H1 (cell line): ENCODE results near the gene MALSU1. TPM values are rescaled to one million over a fixed set of nuclear protein-coding genes. Genes with fewer than 3 reads are reported as not detected.

Source experiments
- CTCF ChIA-PET: fragments of 300-600 bp; sonication (Branson Sonifier 250); formaldehyde crosslinking; loops from one replicate; lab custom pipeline; 2021; ENCODE audit not compliant: partially characterized antibody; lab: Charles Lee
- POLR2A ChIA-PET: fragments of 300-600 bp; sonication (Branson Sonifier 250); formaldehyde crosslinking; loops from one replicate; lab custom pipeline; 2021; ENCODE audit warnings: inconsistent platforms; ENCODE audit not compliant: partially characterized antibody; lab: Charles Lee
- DNase-seq, 2 experiments: peaks; one replicate each; pipeline versions ENCODE4 v3.0.0 to v3.0.0-alpha.2; 2010 to 2022; ENCODE audit warnings: low spot score in 2 of 2, low read depth in 1 of 2, mixed read lengths in 1 of 2
- FAIRE-seq: peaks from 2 replicates; lab custom pipeline; 2011; peaks lifted over from hg19 to GRCh38; lab: Jason Lieb, UNC
- H2AFZ ChIP-seq: 2 replicates; pipeline ENCODE4 v1.8.1; 2012; ENCODE audit warnings: low read length, inconsistent platforms
- H2AK5ac ChIP-seq: 2 replicates; pipeline ENCODE4 v1.6.1; 2013; ENCODE audit warnings: low read depth, low read length
- H2BK120ac ChIP-seq: replicated peaks from 2 replicates; pipeline ENCODE3; 2013; ENCODE audit warnings: low read depth, low read length, inconsistent platforms
- H2BK12ac ChIP-seq: 2 replicates; pipeline ENCODE4 v1.6.1; 2013; ENCODE audit warnings: low read depth, low read length
- H2BK15ac ChIP-seq: 2 replicates; pipeline ENCODE4 v1.6.1; 2013; ENCODE audit warnings: low read length
- H2BK20ac ChIP-seq: 2 replicates; pipeline ENCODE4 v1.6.1; 2013; ENCODE audit warnings: low read length
- H2BK5ac ChIP-seq: 2 replicates; pipeline ENCODE4 v1.6.1; 2013; ENCODE audit warnings: low read depth, low read length
- H3K14ac ChIP-seq: 2 replicates; pipeline ENCODE4 v1.6.1; 2013; ENCODE audit warnings: inconsistent platforms; ENCODE audit not compliant: insufficient read length
- H3K18ac ChIP-seq: 2 replicates; pipeline ENCODE4 v1.6.1; 2013; ENCODE audit warnings: low read length; ENCODE audit errors: extremely low read depth
- H3K23ac ChIP-seq: 2 replicates; pipeline ENCODE4 v1.6.1; 2013; ENCODE audit warnings: inconsistent platforms; ENCODE audit not compliant: insufficient read length
- H3K23me2 ChIP-seq: 2 replicates; pipeline ENCODE4 v1.6.1; 2013; ENCODE audit warnings: low read depth, low read length
- H3K27ac ChIP-seq: 2 replicates; pipeline ENCODE4 v1.6.1; 2011; ENCODE audit warnings: low read depth, low read length, inconsistent platforms
- H3K27me3 ChIP-seq, 4 experiments: replicated peaks in 1 of 4; 1 replicate in 1 of 4; 2 replicates in 3 of 4; pipeline versions ENCODE4 v1.6.1 to v1.8.1; 2011 to 2013; ENCODE audit warnings: low read length in 3 of 4, mild to moderate bottlenecking in 3 of 4, inconsistent platforms in 2 of 4, mixed read lengths in 2 of 4, moderate library complexity in 1 of 4; ENCODE audit not compliant: control insufficient read depth in 3 of 4, insufficient read depth in 3 of 4; ENCODE audit errors: extremely low read depth in 1 of 4
- H3K36me3 ChIP-seq, 4 experiments: 2 replicates each; pipeline versions ENCODE4 v1.6.1 to v1.8.1; 2011 to 2013; ENCODE audit warnings: mild to moderate bottlenecking in 4 of 4, low read length in 3 of 4, moderate library complexity in 2 of 4, control low read depth in 1 of 4, inconsistent platforms in 1 of 4; ENCODE audit not compliant: insufficient read depth in 4 of 4, control insufficient read depth in 2 of 4
- H3K4ac ChIP-seq: replicated peaks from 2 replicates; pipeline ENCODE3; 2013; ENCODE audit warnings: low read length, low read depth, mixed read lengths, inconsistent platforms; ENCODE audit not compliant: insufficient read length
- H3K4me1 ChIP-seq, 4 experiments: replicated peaks in 1 of 4; 1 replicate in 1 of 4; 2 replicates in 3 of 4; pipeline versions ENCODE4 v1.6.1 to v1.8.1; 2011 to 2013; ENCODE audit warnings: low read length in 3 of 4, inconsistent platforms in 2 of 4, mixed read lengths in 1 of 4; ENCODE audit not compliant: insufficient read depth in 4 of 4, control insufficient read depth in 3 of 4
- H3K4me2 ChIP-seq, 2 experiments: 2 replicates each; pipeline versions ENCODE4 v1.6.1 to v1.8.1; 2011 to 2013; ENCODE audit warnings: low read depth in 2 of 2, low read length in 2 of 2, control low read depth in 1 of 2, inconsistent platforms in 1 of 2, mild to moderate bottlenecking in 1 of 2; ENCODE audit not compliant: insufficient read depth in 1 of 2
- H3K4me3 ChIP-seq, 4 experiments: fragments of 200-600, 300-600 bp in 1 of 4; sonication (generic), shearing (Covaris generic), sonication (Bioruptor Twin) in 1 of 4; 2 replicates each; pipeline versions ENCODE4 v1.5.1 to v1.8.1; 2011 to 2016; ENCODE audit warnings: low read length in 4 of 4, low read depth in 3 of 4, control low read depth in 2 of 4, inconsistent platforms in 2 of 4, mild to moderate bottlenecking in 2 of 4, mixed read lengths in 1 of 4, moderate library complexity in 1 of 4; ENCODE audit not compliant: insufficient read depth in 2 of 4; ENCODE audit errors: extremely low read depth in 1 of 4
- H3K56ac ChIP-seq: replicated peaks from 2 replicates; pipeline ENCODE3; 2013; ENCODE audit warnings: low read depth, mild to moderate bottlenecking, mixed read lengths, low read length, inconsistent platforms; ENCODE audit not compliant: insufficient read length
- H3K79me1 ChIP-seq: 2 replicates; pipeline ENCODE4 v1.6.1; 2013; ENCODE audit warnings: low read depth, low read length, control low read depth
- H3K79me2 ChIP-seq, 2 experiments: 2 replicates each; pipeline versions ENCODE4 v1.6.1 to v1.8.1; 2012 to 2013; ENCODE audit warnings: low read length in 2 of 2, mild to moderate bottlenecking in 2 of 2, inconsistent platforms in 1 of 2; ENCODE audit not compliant: insufficient read depth in 2 of 2, control insufficient read depth in 1 of 2
- H3K9ac ChIP-seq, 4 experiments: replicated peaks in 1 of 4; 1 replicate in 1 of 4; 2 replicates in 3 of 4; pipeline versions ENCODE4 v1.6.1 to v1.8.1; 2011 to 2013; ENCODE audit warnings: low read depth in 3 of 4, low read length in 3 of 4, control low read depth in 2 of 4, mild to moderate bottlenecking in 2 of 4, moderate library complexity in 2 of 4, inconsistent platforms in 1 of 4; ENCODE audit errors: extremely low read depth in 1 of 4
- H3K9me3 ChIP-seq, 2 experiments: 2 replicates each; pipeline versions ENCODE4 v1.6.1 to v1.8.1; 2012 to 2013; ENCODE audit warnings: mild to moderate bottlenecking in 2 of 2, moderate library complexity in 2 of 2, control low read depth in 1 of 2, inconsistent platforms in 1 of 2, low read depth in 1 of 2, low read length in 1 of 2, mixed read lengths in 1 of 2; ENCODE audit not compliant: insufficient read depth in 2 of 2
- H4K20me1 ChIP-seq, 2 experiments: replicated peaks in 1 of 2; 2 replicates each; pipeline versions ENCODE3 to v1.8.1; 2011 to 2013; ENCODE audit warnings: inconsistent platforms in 2 of 2, low read length in 2 of 2, mild to moderate bottlenecking in 1 of 2; ENCODE audit not compliant: insufficient read depth in 2 of 2, control insufficient read depth in 1 of 2
- H4K5ac ChIP-seq: 2 replicates; pipeline ENCODE4 v1.6.1; 2013; ENCODE audit warnings: low read length, low read depth, mixed read lengths, inconsistent platforms; ENCODE audit not compliant: insufficient read length
- H4K8ac ChIP-seq: 2 replicates; pipeline ENCODE4 v1.8.0; 2013; ENCODE audit warnings: mild to moderate bottlenecking, moderate library complexity, low read length, inconsistent platforms; ENCODE audit not compliant: insufficient read depth; ENCODE audit errors: extremely low read depth
- H4K91ac ChIP-seq: replicated peaks from 2 replicates; pipeline ENCODE3; 2013; ENCODE audit warnings: low read length, mixed read lengths, inconsistent platforms; ENCODE audit not compliant: insufficient read length
- SAP30 ChIP-seq: fragments of 300-600 bp; sonication (generic); IDR thresholded peaks from 2 replicates; pipeline ENCODE4 v1.7.1; 2012; ENCODE audit warnings: low read length, moderate library complexity, mild to moderate bottlenecking, inconsistent platforms; ENCODE audit not compliant: insufficient read depth, insufficient replicate concordance
- WGBS, 2 experiments: shearing (Covaris generic) in 1 of 2; methylation state at CpG; one replicate each; pipeline versions ENCODE4 v1.1.6 to v1.1.7; 2013 to 2015; ENCODE audit warnings: low lambda C conversion rate in 2 of 2, mixed read lengths in 2 of 2, inconsistent platforms in 1 of 2, low coverage in 1 of 2, missing lambda C conversion rate in 1 of 2; ENCODE audit not compliant: insufficient replicate concordance in 2 of 2, insufficient coverage in 1 of 2, insufficient read length in 1 of 2; ENCODE audit errors: extremely low coverage in 1 of 2, missing lambda C conversion rate in 1 of 2; 5-methylcytosine and 5-hydroxymethylcytosine counted together
- polyA plus RNA-seq, 7 experiments: library from polyadenylated mRNA; depleted of rRNA in 3 of 7; stranded (reverse) in 5 of 7; unstranded in 2 of 7; fragments of >200 nt in 5 of 7; fragments of 200-250 nt in 2 of 7; gene quantifications; 1 replicate in 5 of 7; 2 replicates in 1 of 7; 4 replicates in 1 of 7; pipeline versions ENCODE4 v1.2.1 to v1.2.3, GENCODE V29; 2011 to 2013; ENCODE audit warnings: missing spikeins in 2 of 7, mixed read lengths in 2 of 7
- total RNA-seq: library from RNA; stranded (reverse); fragmentation: NEBNext Ultra II Directional; extraction: Animal tissue kit (Norgen Biotek cat#: 25700); gene quantifications from 2 replicates; pipeline ENCODE4 v1.2.1, GENCODE V29; 2021

The MALSU1 gene
- total and polyA plus RNA-seq, 2 of the 8 experiments (the other 6 are each of a cell fraction or from before 2014, with no cell fraction given), result 73.5 to 84.0 TPM

- no peaks in the 10 kb centered on the region for H3K23me2 ChIP-seq
- 75% methylated on average over 2 of the region's 2 CpGs; no CpG with 5 or more reads in 1 of the 2 experiments for whole genome bisulfite sequencing, 2 experiments
- no peak for DNase-seq
- H3K4me1 ChIP-seq, result peaks cover 0 to 3% (median 0%) of the 10 kb centered on the region in 4 experiments; a peak in 2 of 7 replicates
- no peak overlapping the region for H2BK12ac ChIP-seq
- no peak overlapping the region for H3K9ac ChIP-seq
- H2BK5ac ChIP-seq, result no peak overlapping the region
- H4K91ac ChIP-seq, result no peak overlapping the region
- H3K9me3 ChIP-seq, result no peaks in the 10 kb centered on the region
- no peaks in the 10 kb centered on the region for H3K79me2 ChIP-seq
- H4K20me1 ChIP-seq, result no peaks in the 10 kb centered on the region
- H4K8ac ChIP-seq, result no peak overlapping the region
- H3K14ac ChIP-seq, result no peak overlapping the region
- H2AK5ac ChIP-seq, result no peak overlapping the region
- no peak overlapping the region for H3K18ac ChIP-seq
- H3K56ac ChIP-seq, result no peak overlapping the region
- no peak overlapping the region for H3K4me2 ChIP-seq
- FAIRE-seq, result no peak
- no peak overlapping the region for H2AFZ ChIP-seq
- no peak overlapping the region for H4K5ac ChIP-seq
- ChIA-PET CTCF (interaction anchor here (0.6 to 14.1 kb wide), 25 partner anchors 12 to 732 kb away, joined by 3 to 241 read pairs (median 3); partner anchors contain the start of gene GPNMB), POLR2A (interaction anchor here (0.7 to 1.7 kb wide), 4 partner anchors 9 to 259 kb away, joined by 3 to 7 read pairs (median 3); no protein-coding TSS in a partner anchor)
- H3K36me3 ChIP-seq, result no peaks in the 10 kb centered on the region
- H3K4me3 ChIP-seq, result no peak overlapping the region
- no peak overlapping the region for H2BK120ac ChIP-seq
- H3K79me1 ChIP-seq, result no peaks in the 10 kb centered on the region
- no peak overlapping the region for H3K4ac ChIP-seq
- H3K23ac ChIP-seq, result no peak overlapping the region
- no peak overlapping the region for H2BK20ac ChIP-seq
- H3K27ac ChIP-seq, result no peak overlapping the region
- H2BK15ac ChIP-seq, result no peak overlapping the region
- H3K27me3 ChIP-seq, result no peaks in the 10 kb centered on the region
- TF ChIP-seq SAP30, result no peak
These were observed 26.9 kb upstream of the MALSU1 start for GRCh38 chr7:23272275-23272674.
